D721Med (cell line): ENCODE measurements around the gene PSPH.
A peak's percentile ranks its signal among the peaks of the same experiment; 100 is the strongest.
"Not testable (repeated sequence)": the region's sequence is repeated elsewhere in the genome, so short reads cannot be mapped to it uniquely, and the experiment has no call there.

Experiments used
- DNase-seq: peaks from one replicate; pipeline ENCODE4 v3.0.0; 2011; ENCODE audit warnings: low spot score; ENCODE audit not compliant: insufficient read length
- FAIRE-seq: peaks from 2 replicates; lab custom pipeline; 2011; peaks lifted over from hg19 to GRCh38; lab: Jason Lieb, UNC
- TF ChIP-seq, protein P1 (sequence below): IDR thresholded peaks from 2 replicates; pipeline ENCODE4 v1.5.1; 2012; ENCODE audit warnings: mild to moderate bottlenecking, control low read depth; ENCODE audit not compliant: insufficient read depth; ENCODE audit errors: missing control alignments

Gene PSPH

DNA sequence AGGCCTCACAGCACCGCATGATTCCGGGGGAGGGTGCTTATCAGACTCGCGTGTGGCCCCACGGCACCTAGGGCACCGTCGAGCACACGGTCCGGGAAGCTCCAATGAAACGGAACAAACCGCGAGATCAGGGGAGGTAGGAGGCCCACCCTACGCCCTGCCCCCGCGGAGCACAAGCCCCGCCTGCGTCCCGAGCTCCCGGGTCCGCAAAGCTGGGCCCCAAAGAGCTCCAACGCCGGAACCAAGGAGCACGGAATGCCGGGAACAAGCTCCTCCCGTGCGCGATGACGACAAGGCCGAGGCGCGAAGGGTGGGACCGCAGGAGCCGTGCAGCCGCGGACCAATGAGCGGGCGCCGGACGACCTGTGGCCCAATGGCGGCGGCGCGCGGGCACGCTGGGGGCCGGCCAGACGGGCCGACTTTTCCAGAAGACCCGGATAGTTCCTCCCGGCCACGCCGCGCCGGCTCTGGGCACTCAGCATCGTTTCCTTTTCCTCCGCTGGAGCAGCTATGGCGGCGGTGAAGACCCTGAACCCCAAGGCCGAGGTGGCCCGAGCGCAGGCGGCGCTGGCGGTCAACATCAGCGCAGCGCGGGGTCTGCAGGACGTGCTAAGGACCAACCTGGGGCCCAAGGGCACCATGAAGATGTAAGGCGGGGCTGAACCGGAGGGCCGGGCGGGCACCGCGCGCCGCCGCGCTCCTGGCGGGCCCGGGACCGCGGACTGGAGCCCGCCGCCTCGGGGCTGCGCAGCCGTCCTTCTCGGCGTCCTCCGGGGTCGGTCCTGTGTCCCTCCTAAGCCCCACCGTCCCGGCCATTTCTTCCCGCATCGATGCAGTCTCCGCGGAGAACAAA is at the start of gene PSPH, which contains the start of gene CCT6A:
Gene PSPH, minus strand, starts transcription at position 106 of the 853 bp plus-strand sequence. CDS start 30,232 bp downstream, outside the sequence.
Gene CCT6A, plus strand, starts transcription at position 427 of the 853 bp plus-strand sequence. Its CDS starts 84 bp downstream, at position 511.
- DNase-seq (peak; percentile 71), FAIRE-seq (no peak)
- TF ChIP-seq, protein P1, sequence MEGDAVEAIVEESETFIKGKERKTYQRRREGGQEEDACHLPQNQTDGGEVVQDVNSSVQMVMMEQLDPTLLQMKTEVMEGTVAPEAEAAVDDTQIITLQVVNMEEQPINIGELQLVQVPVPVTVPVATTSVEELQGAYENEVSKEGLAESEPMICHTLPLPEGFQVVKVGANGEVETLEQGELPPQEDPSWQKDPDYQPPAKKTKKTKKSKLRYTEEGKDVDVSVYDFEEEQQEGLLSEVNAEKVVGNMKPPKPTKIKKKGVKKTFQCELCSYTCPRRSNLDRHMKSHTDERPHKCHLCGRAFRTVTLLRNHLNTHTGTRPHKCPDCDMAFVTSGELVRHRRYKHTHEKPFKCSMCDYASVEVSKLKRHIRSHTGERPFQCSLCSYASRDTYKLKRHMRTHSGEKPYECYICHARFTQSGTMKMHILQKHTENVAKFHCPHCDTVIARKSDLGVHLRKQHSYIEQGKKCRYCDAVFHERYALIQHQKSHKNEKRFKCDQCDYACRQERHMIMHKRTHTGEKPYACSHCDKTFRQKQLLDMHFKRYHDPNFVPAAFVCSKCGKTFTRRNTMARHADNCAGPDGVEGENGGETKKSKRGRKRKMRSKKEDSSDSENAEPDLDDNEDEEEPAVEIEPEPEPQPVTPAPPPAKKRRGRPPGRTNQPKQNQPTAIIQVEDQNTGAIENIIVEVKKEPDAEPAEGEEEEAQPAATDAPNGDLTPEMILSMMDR = no peak

GRCh38 chr7:56099653-56100052 is 48.4 kb upstream of the PSPH start:
- no peak for DNase-seq
- no peak for FAIRE-seq
- TF ChIP-seq, protein P1 = no peak

DNA sequence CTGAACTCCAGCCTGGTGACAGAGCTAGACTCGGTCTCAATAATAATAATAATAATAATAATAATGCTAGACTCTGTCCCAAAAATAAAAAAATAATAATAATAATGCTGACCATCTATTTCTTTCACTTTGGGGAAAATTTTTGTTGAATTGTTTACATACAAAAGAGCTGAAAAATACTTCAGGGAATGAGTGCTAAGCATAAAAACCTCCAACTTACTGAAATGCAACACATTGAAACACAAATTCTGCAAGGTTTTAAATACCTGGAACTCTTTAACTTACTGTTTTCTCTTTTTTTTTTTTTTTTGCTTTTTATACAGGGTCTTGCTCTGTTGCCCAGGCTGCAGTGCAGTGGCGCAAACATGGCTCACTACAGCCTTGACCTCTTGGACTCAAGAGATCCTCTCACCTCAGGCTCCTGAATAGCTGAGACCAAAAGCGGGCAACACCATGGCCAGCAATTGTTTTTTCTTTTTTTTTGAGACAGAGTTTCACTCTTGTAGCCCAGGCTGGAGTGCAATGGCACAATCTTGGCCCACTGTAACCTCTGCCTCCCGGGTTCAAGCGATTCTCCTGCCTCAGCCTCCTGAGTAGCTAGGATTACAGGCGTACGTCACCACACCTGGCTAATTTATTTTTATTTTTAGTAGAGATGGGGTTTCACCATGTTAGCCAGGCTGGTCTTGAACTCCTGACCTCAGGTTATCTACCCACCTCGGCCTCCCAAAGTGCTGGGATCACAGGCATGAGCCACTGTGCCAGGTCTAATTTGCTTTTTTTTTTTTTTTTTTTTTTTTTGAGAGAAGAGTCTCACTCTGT is 47.2 kb upstream of the PSPH start:
- FAIRE-seq, DNase-seq: not testable (repeated sequence)

DNA sequence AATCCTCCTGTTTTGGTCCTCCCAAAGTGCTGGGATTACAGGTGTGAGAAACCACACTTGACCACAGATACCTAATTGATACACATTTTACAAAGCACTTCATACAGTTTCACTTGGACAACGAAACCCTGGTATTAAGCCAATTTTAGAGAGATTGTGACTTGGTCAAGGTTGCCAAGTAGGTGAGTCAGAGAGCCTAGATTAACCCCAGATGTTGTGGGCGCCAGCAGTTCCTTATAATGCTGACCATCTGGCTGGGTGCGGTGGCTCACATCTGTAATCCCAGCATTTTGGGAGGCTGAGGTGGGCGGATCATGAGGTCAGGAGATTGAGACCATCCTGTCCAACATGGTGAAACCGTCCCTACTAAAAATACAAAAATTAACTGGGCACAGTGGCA is 46.5 kb upstream of the PSPH start:
- TF ChIP-seq, protein P1 = no peak
- DNase-seq (no peak), FAIRE-seq (no peak)

GRCh38 chr7:56092789-56093531 is 41.7 kb upstream of the PSPH start, which contains the start of gene PHKG1:
PHKG1 (minus strand) TSS chr7:56092952; CDS start chr7:56088941, 4,011 bp downstream.
- FAIRE-seq (no peak), DNase-seq (no peak)
- TF ChIP-seq, protein P1 = peak; percentile 5

- FAIRE-seq = not testable (repeated sequence)
These were observed 41.1 kb upstream of the PSPH start for GRCh38 chr7:56092388-56092787.

DNA sequence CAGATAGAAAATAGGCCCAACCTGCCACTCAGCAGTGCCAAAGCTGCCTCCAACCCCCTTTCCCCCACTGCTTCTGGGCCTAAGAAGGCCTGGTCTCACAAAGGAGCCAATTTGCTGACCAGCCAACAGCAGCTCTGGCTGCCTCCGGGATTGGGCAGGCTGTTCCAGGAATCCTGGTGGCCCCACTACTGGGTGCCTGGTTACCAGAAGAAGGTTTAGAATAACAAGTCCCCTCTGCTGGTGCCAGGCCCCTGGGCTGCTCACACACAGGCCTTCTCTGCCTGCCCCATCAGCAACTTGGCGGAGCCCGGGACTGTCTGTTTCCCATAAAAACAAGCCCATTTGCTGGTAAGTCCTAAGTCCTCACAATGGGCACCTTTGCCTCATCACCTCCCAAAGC is 40.3 kb upstream of the PSPH start:
- TF ChIP-seq, protein P1 = no peak
- DNase-seq = no peak
- FAIRE-seq = no peak

More at GRCh38 chr7:56092388-56092787, 41.1 kb upstream of the PSPH start:
- DNase-seq = not testable (repeated sequence)
